ENCODE measurements around the gene HACD1.

Gene HACD1, protein sequence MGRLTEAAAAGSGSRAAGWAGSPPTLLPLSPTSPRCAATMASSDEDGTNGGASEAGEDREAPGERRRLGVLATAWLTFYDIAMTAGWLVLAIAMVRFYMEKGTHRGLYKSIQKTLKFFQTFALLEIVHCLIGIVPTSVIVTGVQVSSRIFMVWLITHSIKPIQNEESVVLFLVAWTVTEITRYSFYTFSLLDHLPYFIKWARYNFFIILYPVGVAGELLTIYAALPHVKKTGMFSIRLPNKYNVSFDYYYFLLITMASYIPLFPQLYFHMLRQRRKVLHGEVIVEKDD

DNA sequence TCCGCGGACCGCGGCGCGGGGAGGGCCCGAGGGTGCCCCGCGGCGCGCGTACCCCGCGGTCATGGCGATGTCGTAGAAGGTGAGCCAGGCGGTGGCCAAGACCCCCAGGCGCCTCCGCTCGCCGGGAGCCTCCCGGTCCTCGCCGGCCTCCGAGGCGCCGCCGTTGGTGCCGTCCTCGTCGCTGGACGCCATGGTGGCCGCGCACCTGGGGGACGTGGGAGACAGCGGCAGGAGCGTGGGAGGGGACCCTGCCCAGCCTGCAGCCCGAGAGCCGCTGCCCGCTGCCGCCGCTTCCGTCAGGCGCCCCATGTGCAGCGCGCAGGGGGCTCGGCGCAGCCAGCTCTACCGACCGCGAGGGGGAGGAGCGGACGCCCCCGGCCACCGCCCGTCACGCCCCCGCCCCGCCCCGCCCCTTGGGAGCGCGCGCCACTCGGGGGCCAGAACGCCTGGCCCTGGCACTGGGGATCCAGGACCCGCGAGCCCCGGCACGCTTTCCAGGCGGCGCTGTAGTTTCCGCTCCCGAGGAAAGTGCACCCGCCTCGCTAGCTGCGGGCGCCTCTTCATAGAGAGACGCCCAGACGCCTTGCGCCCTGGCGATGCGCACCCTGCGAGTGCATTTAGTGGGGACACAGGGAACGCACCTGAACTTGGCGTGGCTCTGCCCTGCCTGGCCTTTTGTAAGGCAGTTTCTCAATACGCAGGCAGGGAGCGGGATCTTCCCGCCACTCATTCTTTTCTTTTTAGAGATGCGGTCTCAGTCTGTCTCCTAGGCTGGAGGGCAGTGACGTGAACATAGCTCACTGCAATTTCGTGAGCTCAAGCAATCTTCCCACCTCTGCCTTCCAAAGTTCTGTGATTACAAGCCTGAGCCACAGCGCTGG is at the start of gene HACD1:
HACD1 (minus strand) TSS at position 344 of the 881 bp plus-strand sequence; CDS start at position 309, 35 bp downstream.
- DNase-seq = peak; percentile 48 to 63

DNA sequence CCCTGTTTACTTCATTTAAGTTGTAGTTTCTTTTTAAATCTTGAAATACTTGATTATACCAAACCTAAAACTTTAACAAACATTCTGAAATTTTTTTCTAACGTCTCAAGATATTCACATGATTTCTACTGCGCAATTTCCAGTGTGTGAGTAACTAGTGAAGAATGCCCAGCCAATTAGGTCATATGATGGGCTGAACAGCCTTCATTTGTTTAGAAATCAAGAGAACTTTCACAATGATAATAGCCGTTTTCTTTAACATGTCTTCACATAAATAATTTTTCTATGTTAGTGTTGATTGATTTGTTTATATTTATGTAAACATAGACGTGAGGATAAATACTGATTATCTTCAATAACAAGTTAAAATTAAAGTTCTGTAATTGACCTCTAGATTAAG is 48.6 kb upstream of the HACD1 start:
- no peak for DNase-seq

DNA sequence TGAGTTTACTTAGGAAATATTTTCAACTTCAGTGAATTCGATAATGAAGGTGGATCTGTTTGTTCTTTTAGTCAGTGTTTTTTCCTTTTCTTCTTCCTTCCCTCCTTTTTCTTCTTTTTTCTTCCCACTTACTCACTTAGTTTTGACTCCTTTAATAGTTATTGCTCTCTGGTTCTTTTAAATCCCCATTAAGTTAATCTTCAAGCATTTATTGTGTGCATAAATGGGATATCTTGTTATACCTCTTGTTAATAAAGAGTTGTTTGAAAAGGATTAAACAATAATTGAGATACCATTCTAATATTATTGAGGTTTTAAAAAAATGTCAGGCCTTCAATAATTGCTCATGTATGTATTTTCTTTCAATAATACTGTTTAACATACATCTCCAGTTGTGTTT is 46.3 kb upstream of the HACD1 start:
- DNase-seq = no peak

DNA sequence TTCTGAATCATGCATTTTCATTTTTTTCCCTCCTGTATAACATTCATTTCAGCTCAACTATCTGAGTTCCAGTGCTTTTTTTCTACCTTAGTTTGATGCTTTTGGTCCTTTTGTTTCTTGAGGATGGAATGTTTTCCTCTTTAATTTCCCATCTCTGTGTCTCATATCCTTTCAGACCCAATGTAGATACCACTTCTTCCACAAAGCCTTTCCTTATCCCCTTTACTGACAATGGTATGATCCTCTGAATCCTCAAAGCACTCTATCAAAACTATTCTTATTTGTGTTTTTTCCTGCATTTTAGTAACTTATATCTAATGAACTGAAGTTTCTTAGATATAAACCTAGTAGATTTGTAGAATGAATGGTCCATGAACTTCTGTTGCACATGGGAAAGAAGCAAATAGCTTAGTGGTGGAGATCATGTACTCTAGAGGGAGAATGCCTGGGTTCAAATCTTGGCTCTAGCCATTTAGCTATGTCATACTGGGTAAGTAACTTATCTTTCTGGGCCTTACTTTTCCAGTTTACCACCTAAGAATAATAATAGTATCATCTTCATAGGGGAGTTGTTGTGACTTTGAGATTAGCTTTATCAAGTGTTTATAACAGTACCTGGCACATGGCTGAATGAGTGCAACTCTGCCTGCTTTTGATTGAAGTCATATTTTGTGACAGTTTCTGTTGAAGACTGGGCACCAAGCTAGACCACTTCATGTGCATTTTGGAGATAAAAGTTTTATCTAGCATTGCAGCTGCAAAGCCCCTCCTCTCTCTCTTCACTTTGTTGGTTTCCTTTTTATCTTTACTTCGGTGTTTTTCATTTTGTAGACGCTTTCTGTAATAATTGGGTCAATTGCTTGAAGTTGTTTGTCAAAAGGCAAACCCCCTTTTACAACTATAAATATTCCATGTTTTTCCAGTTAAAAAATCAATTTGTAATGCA is 45.3 kb upstream of the HACD1 start:
- no peak for DNase-seq

DNA sequence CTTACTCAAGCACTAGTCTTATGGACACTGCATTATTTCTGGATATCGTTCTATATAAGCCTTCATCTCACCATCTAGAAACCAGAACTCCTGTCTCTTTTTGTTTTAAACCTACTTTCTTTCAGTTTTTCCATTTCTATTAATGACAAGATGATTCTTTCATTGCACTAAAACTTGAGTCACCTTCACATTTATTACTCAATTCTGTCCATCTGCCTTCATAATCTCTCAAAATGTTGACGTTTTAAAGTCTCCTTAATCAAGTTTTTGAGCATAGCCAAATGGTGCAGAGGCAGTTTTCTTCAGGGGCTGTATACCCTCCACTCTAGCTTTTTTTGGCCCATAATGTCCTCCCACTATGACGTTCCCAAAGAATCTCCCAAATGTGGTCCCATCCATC is 44.3 kb upstream of the HACD1 start:
- no peak for DNase-seq

DNA sequence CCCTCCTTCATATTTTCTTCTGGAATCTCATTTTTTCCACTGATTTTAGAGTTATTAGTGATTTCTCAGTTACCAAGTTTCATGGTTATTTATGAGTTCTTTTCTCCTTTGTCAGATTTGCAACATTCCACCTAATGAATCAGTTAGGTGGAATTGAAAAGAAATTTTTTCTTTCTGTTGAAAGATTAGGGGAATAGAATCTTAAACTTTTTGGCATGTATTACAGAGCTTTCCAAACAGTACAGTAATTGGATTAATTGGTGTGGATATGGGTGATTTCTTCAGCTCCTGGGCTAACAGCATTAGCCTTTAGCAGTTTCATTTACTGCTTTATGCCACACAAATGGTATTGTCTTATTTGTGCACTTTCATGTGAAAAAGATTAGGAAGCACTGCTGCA is 43.7 kb upstream of the HACD1 start:
- no peak for DNase-seq

DNA sequence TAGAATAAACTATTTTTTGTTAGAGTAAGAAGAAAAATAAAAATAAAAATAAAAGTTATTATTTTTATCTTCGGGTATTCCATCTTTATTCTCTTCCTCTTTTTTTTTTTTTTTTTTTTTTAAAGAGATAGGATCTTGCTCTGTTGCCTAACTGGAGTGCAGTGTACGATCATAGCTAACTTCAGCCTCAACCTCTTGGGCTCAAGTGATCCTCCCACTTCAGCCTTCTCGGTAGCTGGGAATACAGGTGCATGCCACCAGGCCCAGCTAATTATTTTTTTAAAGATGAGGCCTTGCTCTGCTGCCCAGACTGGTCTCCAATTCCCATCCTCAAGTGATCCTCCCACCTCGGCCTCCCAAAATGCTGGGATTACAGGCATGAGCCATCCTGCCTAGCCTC is 42.2 kb upstream of the HACD1 start:
- DNase-seq = no peak

DNA sequence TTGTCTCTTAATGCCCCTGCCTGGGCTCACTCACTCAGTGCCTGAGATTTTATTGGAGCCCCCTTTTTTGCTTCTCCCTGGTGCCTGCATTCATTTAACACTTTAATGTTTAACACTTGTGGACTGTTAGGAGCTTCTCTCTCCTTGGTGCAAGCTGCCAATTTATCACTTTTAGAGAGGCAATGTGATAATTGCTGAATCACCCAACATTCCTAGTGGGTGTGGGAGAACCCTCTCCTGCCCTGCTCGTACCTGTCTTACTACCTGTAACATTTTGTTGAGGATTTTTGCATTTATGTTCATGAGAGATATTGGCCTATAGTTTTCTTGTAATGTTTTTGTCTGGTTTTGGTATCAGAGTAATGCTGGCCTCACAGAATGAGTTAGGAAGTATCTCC is 39.9 kb upstream of the HACD1 start:
- DNase-seq = no peak

DNA sequence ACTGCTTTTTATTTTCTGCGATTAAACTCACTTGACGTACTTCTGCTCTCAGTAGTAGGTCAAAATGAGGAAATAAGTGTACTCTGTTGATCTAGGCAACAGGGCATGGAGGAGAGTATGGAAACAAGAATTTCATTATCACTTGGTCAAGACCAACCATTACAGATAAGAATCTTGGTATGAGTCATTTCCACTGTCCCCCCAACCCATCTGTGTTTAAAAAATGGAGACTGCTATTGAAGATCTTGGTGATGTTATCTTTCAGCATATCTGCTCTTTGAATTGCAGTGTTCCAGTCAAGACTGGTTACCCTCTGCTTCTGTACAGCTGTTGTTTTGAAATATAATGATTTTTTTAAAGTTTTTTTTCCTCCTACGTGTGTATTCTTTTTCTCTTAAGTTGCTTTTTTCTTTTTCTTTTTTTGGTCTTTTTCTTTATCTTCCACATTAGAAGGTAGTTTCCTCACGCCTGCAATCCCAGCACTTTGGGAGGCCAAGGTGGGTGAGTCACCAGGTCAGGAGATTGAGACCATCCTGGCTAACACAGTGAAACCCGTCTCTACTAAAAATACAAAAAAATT is 38.5 kb upstream of the HACD1 start:
- DNase-seq = no peak

DNA sequence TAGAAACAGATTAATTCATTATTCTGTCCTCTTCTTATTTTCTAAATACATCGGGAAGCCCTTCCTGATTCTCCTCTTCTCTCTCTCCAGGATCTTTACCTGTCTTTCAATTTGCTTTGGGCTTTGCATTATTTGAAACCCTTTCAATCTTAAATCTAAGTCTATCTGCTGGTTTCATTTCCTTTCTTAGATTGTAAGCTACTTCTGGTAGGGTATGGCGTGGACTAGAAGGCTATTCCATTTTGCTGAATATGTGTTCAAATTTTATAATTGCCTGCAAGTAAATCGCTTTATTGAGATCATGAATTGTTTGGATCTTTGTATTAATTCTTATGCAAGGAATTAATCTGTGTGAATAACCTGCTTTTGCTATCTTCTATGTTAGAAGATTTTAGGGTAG is 37.8 kb upstream of the HACD1 start:
- DNase-seq = no peak

DNA sequence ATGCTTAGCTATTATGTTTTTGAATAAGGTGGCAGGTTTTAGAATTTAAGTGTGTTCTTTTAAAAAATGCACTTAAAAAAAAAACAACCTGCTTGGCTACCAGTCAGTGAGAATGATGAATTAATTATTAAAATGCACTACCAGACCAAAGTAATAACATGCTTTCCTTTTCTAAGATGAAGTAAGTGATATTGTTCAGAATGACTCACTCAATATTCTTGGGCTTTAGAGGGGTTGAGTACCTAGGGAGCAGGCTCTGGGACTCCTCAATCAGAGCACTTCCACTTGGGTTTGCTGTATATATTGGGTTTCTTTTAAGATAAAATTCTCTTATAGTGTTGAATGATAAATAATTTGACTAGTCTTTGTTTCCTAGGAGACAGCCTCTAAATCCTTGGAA is 35.4 kb upstream of the HACD1 start:
- DNase-seq = no peak

DNA sequence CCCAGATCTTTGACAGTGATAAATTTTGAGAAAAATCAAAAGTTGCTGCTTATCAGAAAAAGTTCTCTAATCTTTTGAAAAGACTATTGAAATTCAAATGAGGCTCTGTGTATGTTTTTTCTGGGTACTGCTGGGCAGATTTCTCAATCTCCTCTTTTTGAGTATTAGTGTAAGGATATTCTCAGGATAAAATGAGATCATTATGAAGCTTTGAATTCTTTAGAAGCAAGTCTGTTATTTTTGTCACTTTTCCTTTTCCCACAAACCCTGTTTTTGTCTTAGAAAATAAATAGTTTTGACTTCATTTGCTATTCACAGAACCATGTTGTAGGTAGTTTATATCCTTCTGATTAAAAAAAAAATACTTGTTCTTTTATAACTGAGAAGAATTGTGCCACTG is 34.7 kb upstream of the HACD1 start:
- DNase-seq = no peak

DNA sequence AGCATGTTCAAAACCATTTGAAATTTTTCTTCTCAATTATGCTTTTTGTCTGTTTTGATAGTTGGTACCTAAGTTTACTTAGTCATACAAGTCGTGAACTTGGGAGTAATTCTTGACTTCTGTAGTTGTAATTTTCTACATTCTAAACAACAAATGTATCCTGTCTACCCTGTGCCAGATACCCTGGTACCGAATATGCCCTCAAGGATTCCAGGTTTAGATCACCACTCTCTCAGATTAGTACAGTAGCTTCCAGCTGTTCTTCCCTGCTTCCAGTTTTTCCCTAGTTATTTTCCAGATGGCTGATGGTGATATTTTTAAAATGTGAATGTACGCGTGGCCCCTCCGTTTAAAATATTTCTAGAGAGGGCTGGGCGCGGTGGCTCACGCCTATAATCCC is 33.2 kb upstream of the HACD1 start:
- DNase-seq = no peak

DNA sequence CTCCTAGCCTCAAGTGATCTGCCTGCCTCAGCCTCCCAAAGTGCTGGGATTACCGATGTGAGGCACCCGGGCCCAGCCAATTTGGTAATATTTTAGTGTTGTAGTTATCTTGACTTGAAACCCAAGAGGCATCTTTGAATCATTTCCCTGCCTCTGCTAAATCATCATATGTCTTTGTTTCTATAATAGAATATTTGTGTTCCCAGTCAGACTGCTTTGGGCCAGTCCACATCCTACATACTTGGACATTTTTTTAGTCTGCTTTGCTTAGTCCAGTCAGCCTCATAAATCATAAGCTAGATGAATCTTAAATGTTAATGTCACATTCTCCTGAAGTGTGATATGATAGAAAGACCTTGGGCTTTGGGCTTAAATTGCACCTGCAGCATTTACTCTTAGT is 32.7 kb upstream of the HACD1 start:
- no peak for DNase-seq

DNA sequence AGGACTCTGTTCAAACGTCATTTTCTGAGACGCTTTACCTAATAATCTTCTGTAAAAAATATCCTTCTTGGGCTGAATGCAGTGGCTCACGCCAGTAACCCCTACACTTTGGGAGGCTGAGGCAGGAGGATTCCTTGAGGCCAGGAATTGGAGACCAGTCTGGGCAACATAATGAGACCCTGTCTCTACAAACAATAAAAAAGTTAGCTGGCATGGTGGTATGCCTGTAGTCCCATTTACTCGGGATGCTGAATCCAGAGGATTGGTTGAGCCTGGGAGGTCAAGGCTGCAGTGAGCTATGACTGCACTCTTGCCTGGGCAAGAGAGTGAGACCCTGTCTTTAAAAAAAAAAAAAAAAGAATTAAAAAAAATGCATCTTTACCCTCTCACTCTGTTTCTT is 31.9 kb upstream of the HACD1 start:
- no peak for DNase-seq

DNA sequence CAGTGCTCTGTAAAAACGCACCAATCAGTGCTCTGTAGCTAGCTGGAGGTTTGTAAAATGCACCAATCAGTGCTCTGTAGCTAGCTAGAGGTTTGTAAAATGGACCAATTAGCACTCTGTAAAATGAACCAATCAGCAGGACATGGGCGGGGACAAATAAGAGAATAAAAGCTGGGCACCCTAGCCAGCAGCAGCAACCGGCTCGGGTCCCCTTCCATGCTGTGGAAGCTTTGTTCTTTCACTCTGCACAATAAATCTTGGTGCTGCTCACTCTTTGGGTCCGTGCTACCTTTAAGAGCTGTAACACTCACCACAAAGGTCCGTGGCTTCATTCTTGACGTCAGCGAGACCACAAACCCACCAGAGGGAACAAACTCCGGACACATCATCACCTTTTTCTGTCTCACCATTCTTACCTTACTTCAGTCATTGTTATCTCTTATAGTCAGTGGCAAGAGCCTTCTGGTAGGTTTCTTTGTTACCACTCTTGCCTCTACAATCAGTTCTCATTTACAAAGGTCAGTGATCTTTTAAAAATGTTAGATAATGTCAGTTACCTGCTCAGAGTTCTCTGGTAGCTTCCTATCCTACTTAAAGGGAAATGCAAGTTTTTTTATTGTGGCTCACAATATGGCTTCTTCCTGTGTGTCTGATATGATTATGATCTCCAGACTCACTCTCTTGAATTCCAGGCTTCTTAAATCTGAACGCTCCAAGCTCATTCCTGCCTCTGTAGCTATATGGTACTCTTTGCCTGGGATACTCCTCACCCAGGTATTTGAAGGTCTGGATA is 31.3 kb upstream of the HACD1 start:
- DNase-seq = no peak

DNA sequence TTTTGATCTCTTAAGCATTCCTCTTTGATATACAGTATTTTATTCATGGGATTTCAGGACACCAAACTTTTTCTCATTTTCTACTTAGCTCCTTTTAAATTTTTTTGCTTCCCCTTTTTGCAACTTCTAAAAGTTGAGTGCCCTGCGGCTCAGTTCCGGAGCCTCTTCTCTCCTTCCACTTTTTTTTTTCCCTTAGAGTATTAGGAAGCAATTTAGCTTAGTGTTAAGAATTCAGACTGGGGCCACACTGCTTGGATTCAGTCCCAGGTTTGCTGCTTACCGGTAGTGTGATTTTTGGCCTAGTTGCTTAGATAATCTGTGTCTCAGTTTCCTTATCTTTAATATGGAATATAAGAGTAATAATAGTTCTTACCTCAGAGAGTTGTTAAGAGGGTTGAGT is 30.2 kb upstream of the HACD1 start:
- DNase-seq = no peak

DNA sequence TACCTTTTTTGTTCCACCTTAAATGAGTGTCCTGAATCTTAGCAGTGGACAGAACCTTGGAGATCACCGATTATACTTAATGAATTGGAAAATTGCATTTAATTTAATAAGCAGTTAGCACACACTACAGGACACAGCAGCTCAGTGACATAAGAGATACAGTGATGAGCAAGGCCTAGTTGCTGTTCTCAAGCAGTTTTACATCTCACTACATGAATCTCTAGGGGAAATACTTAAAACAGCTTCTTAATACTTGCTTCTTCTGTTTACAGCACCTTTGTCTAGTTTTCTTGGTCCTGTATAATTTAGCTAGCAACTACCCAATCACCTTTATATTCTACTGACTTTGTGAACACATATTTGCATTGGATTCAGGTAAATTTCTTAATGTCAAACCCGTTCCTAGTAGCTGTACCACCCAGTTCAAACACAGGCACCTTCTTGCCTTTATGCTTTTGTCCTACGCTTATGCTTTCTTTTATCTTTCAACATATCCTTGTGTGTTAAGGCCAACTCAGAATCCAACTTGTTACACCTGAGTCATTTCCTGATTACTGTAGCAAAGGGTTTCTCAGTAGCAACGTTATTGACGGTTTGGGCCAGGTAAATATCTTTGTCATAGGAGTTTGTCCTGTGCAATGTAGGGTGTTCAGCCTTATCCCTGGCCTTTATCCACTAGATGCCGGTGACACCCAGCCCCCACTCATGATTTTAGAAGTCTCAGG is 28.6 kb upstream of the HACD1 start:
- DNase-seq = no peak

DNA sequence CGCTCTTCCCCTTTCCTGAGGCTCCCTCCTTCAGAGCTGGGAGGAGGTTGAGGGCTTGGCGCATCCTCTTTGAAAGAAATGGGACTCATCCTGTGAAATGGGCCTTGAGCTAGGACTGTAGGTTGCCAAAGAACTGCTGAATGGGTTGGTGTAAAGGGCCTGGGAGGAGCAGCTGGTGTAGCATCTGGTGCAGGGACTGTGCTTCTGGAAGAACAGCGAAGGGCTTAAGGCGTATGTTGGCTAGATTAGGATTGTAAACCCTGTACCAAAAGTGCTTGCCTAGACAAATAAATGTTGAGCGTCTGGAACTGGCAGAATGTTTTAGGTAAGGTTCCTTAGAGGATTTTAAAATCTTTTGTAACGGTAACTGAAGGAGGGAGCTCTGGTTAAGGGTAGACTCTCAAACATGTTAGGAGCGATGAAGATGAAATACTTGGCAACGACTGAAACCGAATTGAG is 27.3 kb upstream of the HACD1 start:
- DNase-seq = peak; percentile 1 to 8

DNA sequence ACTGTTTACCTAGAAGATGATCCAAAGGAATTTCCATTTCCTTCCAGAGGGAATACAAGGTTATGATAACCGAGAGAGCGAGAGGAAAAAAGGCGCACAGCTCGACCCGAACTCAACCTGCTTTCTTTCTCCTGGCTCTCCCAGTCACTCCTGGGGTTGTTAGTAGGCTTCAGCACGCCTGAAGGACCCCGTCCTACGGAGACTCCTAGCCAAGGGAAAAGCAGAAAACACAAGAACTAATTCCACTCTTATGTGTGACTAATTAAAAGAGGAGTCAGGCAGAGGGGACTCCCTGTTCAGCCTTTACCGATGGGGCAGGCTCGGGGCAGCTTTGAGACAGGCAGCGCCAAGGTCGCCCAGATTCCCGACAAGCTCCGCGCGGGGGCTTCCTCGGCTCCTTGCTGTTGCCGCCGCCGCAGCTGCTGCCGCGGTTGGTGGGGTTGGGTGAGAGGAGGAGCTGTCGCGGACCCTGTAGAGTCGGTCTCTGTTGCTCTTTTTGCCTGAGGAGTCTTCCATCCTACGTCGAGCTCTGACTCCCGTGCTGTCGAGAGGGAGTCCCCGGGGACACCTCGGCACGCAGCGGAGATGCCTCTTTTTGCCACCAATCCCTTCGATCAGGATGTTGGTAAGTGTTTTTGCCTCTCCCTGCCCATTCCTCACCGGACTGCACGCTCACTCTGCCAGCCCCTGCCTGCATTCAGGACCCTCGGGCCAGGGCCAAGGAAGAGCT is 26.7 kb upstream of the HACD1 start, which contains the start of gene STAM:
STAM (plus strand) TSS at position 397 of the 730 bp plus-strand sequence; CDS start at position 586, 189 bp downstream.
- peak; percentile 81 to 83 for DNase-seq
